ENCODE data around the gene STUM. TPM values are rescaled to one million over a fixed set of nuclear protein-coding genes. Genes with fewer than 3 reads are reported as not detected.
A peak's percentile ranks its signal among the peaks of the same experiment; 100 is the strongest.

Gene STUM
- total and polyA plus RNA-seq, 2 of the 8 experiments (the other 6 are each of a cell fraction or from before 2014, with no cell fraction given) = 0.76 to 1.2 TPM

GRCh38 chr1:226626577-226626956 is 78.0 kb downstream of the STUM start (continued):
- TF ChIP-seq, protein P1, sequence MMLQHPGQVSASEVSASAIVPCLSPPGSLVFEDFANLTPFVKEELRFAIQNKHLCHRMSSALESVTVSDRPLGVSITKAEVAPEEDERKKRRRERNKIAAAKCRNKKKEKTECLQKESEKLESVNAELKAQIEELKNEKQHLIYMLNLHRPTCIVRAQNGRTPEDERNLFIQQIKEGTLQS (IDR thresholded peaks at IDR 0.05; ENCODE audit: insufficient read depth, low read depth, low read length) = peak; percentile 49; the same call in 1 of the 2 replicates
- TF ChIP-seq BRCA1 (IDR thresholded peaks at IDR 0.05; ENCODE audit: low read depth, low read length) = no peak

All from H1 (cell line).